ENCODE results near the gene NCAM1. TPM values are rescaled to one million over a fixed set of nuclear protein-coding genes. Genes with fewer than 3 reads are reported as not detected.
A peak's percentile ranks its signal among the peaks of the same experiment; 100 is the strongest.

Gene NCAM1
- total RNA-seq, 1 donor from 2014 or later, result 3.1 TPM

- no peak overlapping the region for H3K4me3 ChIP-seq (ENCODE audit: low read depth, low read length)
- no peak for DNase-seq (ENCODE audit: low read depth)
- no peak for TF ChIP-seq CTCF (conservative IDR thresholded peaks at IDR 0.05; ENCODE audit: low read depth, low read length)
These were observed 311.9 kb downstream of the NCAM1 start for GRCh38 chr11:113272927-113273615.

GRCh38 chr11:113273720-113274119 is 312.5 kb downstream of the NCAM1 start:
- DNase-seq (ENCODE audit: low read depth), result no peak
- no peak overlapping the region for H3K4me3 ChIP-seq (ENCODE audit: low read depth, low read length)
- no peak for TF ChIP-seq CTCF (conservative IDR thresholded peaks at IDR 0.05; ENCODE audit: low read depth, low read length)

GRCh38 chr11:113274713-113275582 is 313.7 kb downstream of the NCAM1 start:
- peak overlapping the region; percentile 36 for H3K4me3 ChIP-seq (ENCODE audit: low read depth, low read length)
- DNase-seq (ENCODE audit: low read depth), result no peak

GRCh38 chr11:113275602-113276001 is 314.4 kb downstream of the NCAM1 start:
- DNase-seq (ENCODE audit: low read depth), result no peak
- H3K4me3 ChIP-seq (ENCODE audit: low read depth, low read length), result no peak overlapping the region
- no peak for TF ChIP-seq CTCF (conservative IDR thresholded peaks at IDR 0.05; ENCODE audit: low read depth, low read length)

More at GRCh38 chr11:113274713-113275582, 313.7 kb downstream of the NCAM1 start:
- no peak for TF ChIP-seq CTCF (conservative IDR thresholded peaks at IDR 0.05; ENCODE audit: low read depth, low read length)

GRCh38 chr11:113276466-113276865 is 315.2 kb downstream of the NCAM1 start:
- no peak overlapping the region for H3K4me3 ChIP-seq (ENCODE audit: low read depth, low read length)
- no peak for DNase-seq (ENCODE audit: low read depth)
- TF ChIP-seq CTCF (conservative IDR thresholded peaks at IDR 0.05; ENCODE audit: low read depth, low read length), result no peak

- no peak for TF ChIP-seq CTCF (conservative IDR thresholded peaks at IDR 0.05; ENCODE audit: low read depth, low read length)
- no peak overlapping the region for H3K4me3 ChIP-seq (ENCODE audit: low read depth, low read length)
- DNase-seq (ENCODE audit: low read depth), result no peak
These were observed 316.7 kb downstream of the NCAM1 start for GRCh38 chr11:113277907-113278306.
